Measurements from ENCODE around the gene MAP6. TPM values are rescaled to one million over a fixed set of nuclear protein-coding genes. Genes with fewer than 3 reads are reported as not detected.

Gene MAP6
- total RNA-seq, 1 donor from 2014 or later: 6.9 TPM

DNA sequence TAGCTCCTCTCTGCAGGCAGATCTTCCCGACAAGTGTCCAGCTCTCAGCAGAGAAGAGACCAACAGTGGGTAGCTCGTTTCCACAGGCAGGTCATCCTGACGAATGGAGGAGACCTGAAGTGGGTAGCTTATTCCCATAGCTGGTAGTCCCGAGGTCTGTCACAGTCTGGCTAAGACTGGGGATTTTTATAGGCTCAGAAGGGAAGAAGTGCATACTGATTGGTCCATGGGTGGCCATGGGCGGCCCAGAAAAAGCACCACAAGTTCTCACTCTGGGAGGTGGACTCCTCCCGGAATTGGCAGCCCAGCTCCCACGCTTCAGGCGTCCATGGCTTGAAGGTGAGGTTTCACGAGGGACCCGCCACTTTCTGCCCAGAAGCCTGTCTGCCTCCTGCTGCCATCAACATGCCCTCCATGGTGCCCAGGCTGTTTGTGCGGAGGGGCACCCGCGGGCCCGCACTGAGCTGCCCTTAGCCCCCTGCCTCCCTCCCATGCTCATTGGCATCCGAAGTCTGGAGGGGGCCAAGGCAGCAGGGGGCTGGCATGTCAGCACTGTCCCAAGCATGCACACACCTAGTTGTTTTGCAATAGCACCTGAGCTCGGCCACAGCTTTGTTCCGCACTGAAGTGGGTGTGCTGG, 9.9 kb upstream of the MAP6 start:
- Histone ChIP-seq H3K36me3 (no peaks in the 10 kb centered on the region), H3K4me3 (no peak overlapping the region), H3K27ac (no peak overlapping the region), H3K27me3 (no peaks in the 10 kb centered on the region), H3K4me1 (no peaks in the 10 kb centered on the region), H3K9me3 (no peaks in the 10 kb centered on the region)
- no peak for TF ChIP-seq POLR2A (IDR thresholded peaks at IDR 0.05)
- no peak for TF ChIP-seq CTCF (IDR thresholded peaks at IDR 0.05)
- TF ChIP-seq POLR2AphosphoS5 (IDR thresholded peaks at IDR 0.05; ENCODE audit: insufficient read depth in 1 of 2, low read depth in 1 of 2): no peak
- intact Hi-C loops (cut with DNase I): no loop called here
- no peak for DNase-seq (ENCODE audit: extremely low spot score in 2 of 2)

- Histone ChIP-seq H3K27me3 (no peaks in the 10 kb centered on the region), H3K4me3 (no peak overlapping the region), H3K4me1 (no peaks in the 10 kb centered on the region), H3K9me3 (no peaks in the 10 kb centered on the region), H3K27ac (no peak overlapping the region), H3K36me3 (no peaks in the 10 kb centered on the region)
- no peak for DNase-seq (ENCODE audit: extremely low spot score in 2 of 2)
- intact Hi-C loops (cut with DNase I): no loop called here
- TF ChIP-seq POLR2AphosphoS5 (IDR thresholded peaks at IDR 0.05; ENCODE audit: insufficient read depth in 1 of 2, low read depth in 1 of 2) (no peak), CTCF (IDR thresholded peaks at IDR 0.05) (no peak), POLR2A (IDR thresholded peaks at IDR 0.05) (no peak)
Measured at GRCh38 chr11:75677909-75678308, 9.1 kb upstream of the MAP6 start.

DNA sequence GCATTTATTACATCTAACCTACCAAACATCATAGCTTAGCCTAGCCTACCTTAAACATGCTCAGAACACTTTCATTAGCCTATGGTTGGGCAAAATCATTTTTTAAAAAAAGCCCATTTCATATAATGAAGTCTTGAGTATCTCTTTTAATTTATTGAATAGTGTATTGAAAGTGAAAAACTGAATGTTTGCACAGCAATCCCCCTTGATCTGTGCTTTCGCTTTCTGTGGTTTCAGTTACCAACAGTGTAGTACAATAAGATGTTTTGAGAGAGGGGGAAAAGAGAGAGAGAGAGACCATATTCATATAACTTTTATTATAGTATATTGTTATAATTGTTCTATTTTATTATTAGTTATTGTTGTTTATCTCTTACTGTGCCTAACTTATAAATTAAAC, 8.4 kb upstream of the MAP6 start:
- no peak for TF ChIP-seq POLR2A (IDR thresholded peaks at IDR 0.05)
- no peak for TF ChIP-seq CTCF (IDR thresholded peaks at IDR 0.05)
- TF ChIP-seq POLR2AphosphoS5 (IDR thresholded peaks at IDR 0.05; ENCODE audit: insufficient read depth in 1 of 2, low read depth in 1 of 2): no peak
- no peaks in the 10 kb centered on the region for H3K36me3 ChIP-seq
- no peaks in the 10 kb centered on the region for H3K27me3 ChIP-seq
- no peaks in the 10 kb centered on the region for H3K4me1 ChIP-seq
- no peak overlapping the region for H3K27ac ChIP-seq
- no peak for DNase-seq (ENCODE audit: extremely low spot score in 2 of 2)
- H3K4me3 ChIP-seq: no peak overlapping the region
- no peaks in the 10 kb centered on the region for H3K9me3 ChIP-seq
- intact Hi-C loops (cut with DNase I): no loop called here

GRCh38 chr11:75673977-75674582, 5.2 kb upstream of the MAP6 start:
- no peaks in the 10 kb centered on the region for H3K27me3 ChIP-seq
- intact Hi-C loops (cut with DNase I): no loop called here
- no peak overlapping the region for H3K4me3 ChIP-seq
- DNase-seq (ENCODE audit: extremely low spot score in 2 of 2): no peak
- H3K9me3 ChIP-seq: no peaks in the 10 kb centered on the region
- H3K4me1 ChIP-seq: peaks cover 1% of the 10 kb centered on the region
- H3K27ac ChIP-seq: no peak overlapping the region
- TF ChIP-seq POLR2A (IDR thresholded peaks at IDR 0.05) (no peak), CTCF (IDR thresholded peaks at IDR 0.05) (no peak), POLR2AphosphoS5 (IDR thresholded peaks at IDR 0.05; ENCODE audit: insufficient read depth in 1 of 2, low read depth in 1 of 2) (no peak)
- H3K36me3 ChIP-seq: no peaks in the 10 kb centered on the region

GRCh38 chr11:75667831-75668450, 897 bp downstream of the MAP6 start:
- Histone ChIP-seq H3K4me1 (peaks cover 16% of the 10 kb centered on the region), H3K27me3 (no peaks in the 10 kb centered on the region), H3K36me3 (no peaks in the 10 kb centered on the region), H3K9me3 (no peaks in the 10 kb centered on the region), H3K27ac (peak overlapping the region; percentile 63), H3K4me3 (peak overlapping the region; percentile 49 to 73)
- intact Hi-C loops (cut with DNase I): loop anchor here (10.0 kb wide), 1 partner anchor 113 kb away; no protein-coding TSS in a partner anchor
- no peak for DNase-seq (ENCODE audit: extremely low spot score in 2 of 2)
- TF ChIP-seq CTCF (IDR thresholded peaks at IDR 0.05) (no peak), POLR2AphosphoS5 (IDR thresholded peaks at IDR 0.05; ENCODE audit: insufficient read depth in 1 of 2, low read depth in 1 of 2) (no peak), POLR2A (IDR thresholded peaks at IDR 0.05) (no peak)
